ENCODE data around the gene CARD9. TPM values are rescaled to one million over a fixed set of nuclear protein-coding genes. Genes with fewer than 3 reads are reported as not detected.

The CARD9 gene
- total RNA-seq, 3 donors from 2014 or later (not counting 1 experiment from before 2014, with no cell fraction given) = 1.6 to 4.2 (median 4.0) TPM

GRCh38 chr9:136377341-136378169 is 4.1 kb upstream of the CARD9 start:
- Mint-ChIP-seq H3K4me3 (no peak overlapping the region), H3K9me3 (no peaks in the 10 kb centered on the region), H3K27me3 (ENCODE audit: low read depth in 2 of 2) (no peaks in the 10 kb centered on the region), H3K4me1 (no peaks in the 10 kb centered on the region), H3K36me3 (no peaks in the 10 kb centered on the region), H3K27ac (no peak overlapping the region)
- no peak overlapping the region for H3K27ac ChIP-seq (ENCODE audit: low read length)
- no peaks in the 10 kb centered on the region for H3K9me3 ChIP-seq (ENCODE audit: control insufficient read depth, insufficient read depth, low read length)
- H3K36me3 ChIP-seq (ENCODE audit: control insufficient read depth, insufficient read depth, low read length) = peaks cover 20% of the 10 kb centered on the region
- WGBS (ENCODE audit: insufficient coverage) = 86% methylated on average over 32 of the region's 32 CpGs
- no peak overlapping the region for H3K4me3 ChIP-seq (ENCODE audit: low read length)
- H3K27me3 ChIP-seq (ENCODE audit: control insufficient read depth, insufficient read depth, low read length) = peaks cover 3% of the 10 kb centered on the region
- DNase-seq (no peak), ATAC-seq (no peak)
- peaks cover 20% of the 10 kb centered on the region for H3K4me1 ChIP-seq (ENCODE audit: control insufficient read depth, insufficient read depth, low read length)
- intact Hi-C loops (cut with micrococcal nuclease) = no loop called here
- TF ChIP-seq CTCF (IDR thresholded peaks at IDR 0.05) = no peak

- no peak overlapping the region for H3K27ac ChIP-seq (ENCODE audit: low read length)
Observed at GRCh38 chr9:136376457-136376856, 3.0 kb upstream of the CARD9 start.

GRCh38 chr9:136375096-136375495 is 1.6 kb upstream of the CARD9 start:
- intact Hi-C loops (cut with micrococcal nuclease) = no loop called here
- Mint-ChIP-seq H3K4me3 (no peak overlapping the region), H3K9me3 (no peaks in the 10 kb centered on the region), H3K4me1 (no peaks in the 10 kb centered on the region), H3K36me3 (no peaks in the 10 kb centered on the region), H3K27ac (no peak overlapping the region), H3K27me3 (ENCODE audit: low read depth in 2 of 2) (no peaks in the 10 kb centered on the region)
- Histone ChIP-seq H3K27me3 (ENCODE audit: control insufficient read depth, insufficient read depth, low read length) (peaks cover 3% of the 10 kb centered on the region), H3K4me3 (ENCODE audit: low read length) (no peak overlapping the region), H3K27ac (ENCODE audit: low read length) (no peak overlapping the region), H3K9me3 (ENCODE audit: control insufficient read depth, insufficient read depth, low read length) (no peaks in the 10 kb centered on the region), H3K36me3 (ENCODE audit: control insufficient read depth, insufficient read depth, low read length) (peaks cover 9% of the 10 kb centered on the region), H3K4me1 (ENCODE audit: control insufficient read depth, insufficient read depth, low read length) (peaks cover 28% of the 10 kb centered on the region)
- DNase-seq (no peak), ATAC-seq (no peak)
- no peak for TF ChIP-seq CTCF (IDR thresholded peaks at IDR 0.05)
- 93% methylated on average over 12 of the region's 12 CpGs for WGBS (ENCODE audit: insufficient coverage)

More at GRCh38 chr9:136376457-136376856, 3.0 kb upstream of the CARD9 start:
- Mint-ChIP-seq H3K4me3 (no peak overlapping the region), H3K27ac (no peak overlapping the region), H3K27me3 (ENCODE audit: low read depth in 2 of 2) (no peaks in the 10 kb centered on the region), H3K4me1 (no peaks in the 10 kb centered on the region), H3K9me3 (no peaks in the 10 kb centered on the region), H3K36me3 (no peaks in the 10 kb centered on the region)
- intact Hi-C loops (cut with micrococcal nuclease) = no loop called here
- Histone ChIP-seq H3K27me3 (ENCODE audit: control insufficient read depth, insufficient read depth, low read length) (peaks cover 3% of the 10 kb centered on the region), H3K36me3 (ENCODE audit: control insufficient read depth, insufficient read depth, low read length) (peaks cover 12% of the 10 kb centered on the region), H3K4me3 (ENCODE audit: low read length) (no peak overlapping the region), H3K4me1 (ENCODE audit: control insufficient read depth, insufficient read depth, low read length) (peaks cover 28% of the 10 kb centered on the region), H3K9me3 (ENCODE audit: control insufficient read depth, insufficient read depth, low read length) (no peaks in the 10 kb centered on the region)
- no peak for DNase-seq
- ATAC-seq = no peak
- TF ChIP-seq CTCF (IDR thresholded peaks at IDR 0.05) = no peak
- 89% methylated on average over 8 of the region's 8 CpGs for WGBS (ENCODE audit: insufficient coverage)
